Measurements from ENCODE around the gene REG4.
A peak's percentile ranks its signal among the peaks of the same experiment; 100 is the strongest.
"Not testable (repeated sequence)": the region's sequence is repeated elsewhere in the genome, so short reads cannot be mapped to it uniquely, and the experiment has no call there.

The REG4 gene

GRCh38 chr1:119811387-119811786 lies at the start of gene REG4:
TSS of gene REG4 (minus strand) at chr1:119811460. CDS start at chr1:119808769, 2,691 bp downstream.
- DNase-seq (ENCODE audit: low spot score): no peak

GRCh38 chr1:119859647-119860046 lies 48.4 kb upstream of the REG4 start:
- no peak for DNase-seq (ENCODE audit: low spot score)

GRCh38 chr1:119858556-119859214 lies 47.4 kb upstream of the REG4 start:
- DNase-seq (ENCODE audit: low spot score): not testable (repeated sequence)

GRCh38 chr1:119858126-119858525 lies 46.9 kb upstream of the REG4 start:
- DNase-seq (ENCODE audit: low spot score): no peak

- DNase-seq (ENCODE audit: low spot score): no peak
These were observed 41.9 kb upstream of the REG4 start for GRCh38 chr1:119853155-119853554.

GRCh38 chr1:119844206-119844605 lies 32.9 kb upstream of the REG4 start:
- not testable (repeated sequence) for DNase-seq (ENCODE audit: low spot score)

GRCh38 chr1:119841306-119841705 lies 30.0 kb upstream of the REG4 start:
- no peak for DNase-seq (ENCODE audit: low spot score)

GRCh38 chr1:119840745-119841144 lies 29.5 kb upstream of the REG4 start:
- no peak for DNase-seq (ENCODE audit: low spot score)

- DNase-seq (ENCODE audit: low spot score): no peak
These were observed 27.0 kb upstream of the REG4 start for GRCh38 chr1:119838236-119838635.

- DNase-seq (ENCODE audit: low spot score): no peak
These were observed 23.7 kb upstream of the REG4 start for GRCh38 chr1:119834990-119835389.

GRCh38 chr1:119831027-119831426 lies 19.8 kb upstream of the REG4 start:
- DNase-seq (ENCODE audit: low spot score): no peak

- DNase-seq (ENCODE audit: low spot score): peak; percentile 8
These were observed 18.4 kb upstream of the REG4 start for GRCh38 chr1:119829625-119830024.

GRCh38 chr1:119829006-119829405 lies 17.7 kb upstream of the REG4 start:
- DNase-seq (ENCODE audit: low spot score): not testable (repeated sequence)

- DNase-seq (ENCODE audit: low spot score): no peak
These were observed 17.0 kb upstream of the REG4 start for GRCh38 chr1:119828266-119828665.

GRCh38 chr1:119827010-119827409 lies 15.8 kb upstream of the REG4 start:
- no peak for DNase-seq (ENCODE audit: low spot score)

GRCh38 chr1:119822406-119822805 lies 11.1 kb upstream of the REG4 start:
- no peak for DNase-seq (ENCODE audit: low spot score)

GRCh38 chr1:119818181-119818580 lies 6.9 kb upstream of the REG4 start:
- DNase-seq (ENCODE audit: low spot score): no peak

GRCh38 chr1:119816407-119816806 lies 5.1 kb upstream of the REG4 start:
- no peak for DNase-seq (ENCODE audit: low spot score)

GRCh38 chr1:119815928-119816327 lies 4.7 kb upstream of the REG4 start:
- no peak for DNase-seq (ENCODE audit: low spot score)

- no peak for DNase-seq (ENCODE audit: low spot score)
These were observed 4.1 kb upstream of the REG4 start for GRCh38 chr1:119815361-119815760.

GRCh38 chr1:119814288-119814687 lies 3.0 kb upstream of the REG4 start:
- DNase-seq (ENCODE audit: low spot score): no peak

GRCh38 chr1:119811985-119812557 lies 811 bp upstream of the REG4 start:
- no peak for DNase-seq (ENCODE audit: low spot score)

- peak; percentile 90 for DNase-seq (ENCODE audit: low spot score)
These were observed 2.2 kb downstream of the REG4 start for GRCh38 chr1:119808972-119809550.

- DNase-seq (ENCODE audit: low spot score): no peak
These were observed 2.8 kb downstream of the REG4 start for GRCh38 chr1:119808491-119808890.
